ENCODE results near the gene COL20A1.
"Not testable (repeated sequence)": the region's sequence is repeated elsewhere in the genome, so short reads cannot be mapped to it uniquely, and the experiment has no call there.

Gene COL20A1

DNA sequence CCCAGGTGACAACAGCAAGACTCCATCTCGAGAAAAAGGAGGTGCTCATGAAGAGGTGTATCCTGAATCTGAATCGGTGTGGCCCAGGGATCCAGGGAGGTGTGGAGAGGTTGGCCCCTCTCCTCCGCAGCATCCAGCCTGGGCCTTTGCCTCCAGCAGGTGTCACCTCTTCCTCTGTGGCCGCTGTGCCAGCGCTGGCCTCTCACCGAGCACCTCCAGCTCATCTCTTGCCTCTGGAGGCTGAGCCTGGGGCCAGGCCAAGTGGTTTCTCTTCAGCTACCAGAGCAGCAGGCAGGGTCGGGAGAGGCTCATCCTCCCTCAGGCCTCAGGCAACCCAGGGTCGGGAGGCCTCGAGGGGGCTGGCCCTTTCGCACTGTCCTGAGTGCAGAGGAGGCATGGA is 1.2 kb upstream of the COL20A1 start:
- no peak for DNase-seq

DNA sequence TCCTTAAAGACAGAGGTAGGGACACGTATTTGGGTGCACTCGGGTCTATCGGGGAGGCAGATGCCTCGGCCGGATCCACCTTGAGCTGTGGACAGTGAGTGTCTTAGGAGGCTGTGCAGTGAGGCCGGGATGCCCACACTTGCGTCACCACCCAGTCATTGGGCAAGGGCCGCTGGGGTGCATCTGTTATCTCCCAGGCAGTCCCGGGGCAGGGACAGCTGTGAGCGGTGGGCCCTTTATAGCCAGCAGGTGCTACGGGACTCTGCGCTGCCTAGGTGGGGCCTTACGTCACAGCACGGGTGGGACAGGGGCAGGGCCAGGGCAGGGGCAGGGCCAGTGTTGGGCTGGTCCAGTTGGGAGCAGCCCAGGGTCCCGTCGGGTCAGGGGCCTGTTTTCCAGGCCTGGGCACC is 689 bp upstream of the COL20A1 start:
- no peak for DNase-seq

GRCh38 chr20:63293456-63293855 is 470 bp downstream of the COL20A1 start:
- no peak for DNase-seq

DNA sequence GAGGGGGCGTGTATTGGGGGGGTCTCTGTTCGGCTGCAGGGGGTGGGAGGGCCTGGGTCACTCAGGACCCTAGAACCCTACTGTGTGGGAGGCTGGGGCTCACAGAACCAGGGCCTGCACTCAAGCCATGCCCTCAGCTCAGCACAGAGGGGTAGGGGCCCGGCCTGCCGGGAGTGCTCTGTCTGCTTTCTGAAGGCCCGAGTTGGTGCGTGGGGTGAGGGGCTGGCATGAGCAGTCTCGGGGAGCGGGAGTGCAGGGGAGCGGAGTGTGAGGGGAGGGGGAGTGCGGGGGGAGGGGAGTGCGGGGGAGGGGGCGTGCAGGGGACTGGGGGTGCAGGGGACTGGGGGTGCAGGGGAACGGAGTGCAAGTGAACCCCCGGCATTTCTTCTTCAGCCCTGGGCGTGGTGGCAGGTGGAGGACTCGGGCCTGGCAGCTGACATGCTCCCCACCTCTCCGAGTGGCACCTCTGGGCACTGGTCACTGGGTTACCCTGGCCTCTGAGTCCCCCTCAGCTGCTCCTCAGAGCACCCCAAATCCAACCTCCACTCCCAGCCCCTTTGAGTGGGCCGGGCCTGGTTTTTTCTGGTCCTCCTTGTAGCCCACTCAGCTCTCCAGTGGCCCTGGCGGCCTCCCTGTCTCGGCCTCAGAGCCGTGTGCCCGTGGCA is 1.0 kb downstream of the COL20A1 start:
- no peak for DNase-seq

- no peak for DNase-seq
Observed at GRCh38 chr20:63294536-63294900, 1.5 kb downstream of the COL20A1 start.

- no peak for DNase-seq
Observed at GRCh38 chr20:63295018-63295417, 2.0 kb downstream of the COL20A1 start.

DNA sequence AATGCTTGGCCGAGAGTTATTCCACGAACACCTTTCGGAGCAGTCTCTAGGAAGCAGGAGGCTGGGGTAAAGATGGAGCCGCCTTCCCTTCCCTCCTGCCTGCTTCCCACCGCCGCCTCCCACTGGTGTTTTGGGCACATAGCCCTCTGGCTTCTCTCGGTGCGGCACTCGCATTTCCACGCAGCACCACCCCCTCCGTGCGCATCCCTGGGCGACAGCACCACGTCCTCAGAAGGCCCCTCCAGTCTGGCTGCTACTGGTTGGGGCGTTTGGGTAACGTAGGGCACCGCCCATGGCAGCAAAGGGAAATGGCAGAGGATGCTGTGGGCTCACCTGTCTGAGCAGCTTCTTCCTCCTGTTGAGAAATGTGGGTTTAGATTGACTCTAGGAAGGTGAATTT is 2.4 kb downstream of the COL20A1 start:
- DNase-seq, result no peak

DNA sequence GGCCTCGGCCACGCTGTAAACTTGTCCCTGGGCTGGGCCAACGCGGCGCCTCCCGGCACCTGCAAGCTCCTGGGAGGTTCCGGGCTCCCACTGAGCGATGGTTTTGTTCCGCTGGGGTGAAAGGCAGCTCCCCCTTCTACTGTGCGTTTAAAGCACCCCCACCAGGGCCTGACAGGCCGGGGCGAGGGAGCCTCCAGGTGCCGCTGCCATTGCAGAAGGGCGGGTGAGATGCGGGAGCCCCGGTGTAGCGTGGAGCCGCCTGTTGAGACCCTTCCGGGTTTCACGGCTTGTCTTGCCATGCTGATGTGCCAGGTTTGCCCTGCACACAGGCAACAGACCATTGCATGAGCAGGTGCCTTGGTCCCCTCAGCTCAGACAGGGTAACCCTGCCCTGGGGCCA is 2.9 kb downstream of the COL20A1 start:
- DNase-seq, result no peak

DNA sequence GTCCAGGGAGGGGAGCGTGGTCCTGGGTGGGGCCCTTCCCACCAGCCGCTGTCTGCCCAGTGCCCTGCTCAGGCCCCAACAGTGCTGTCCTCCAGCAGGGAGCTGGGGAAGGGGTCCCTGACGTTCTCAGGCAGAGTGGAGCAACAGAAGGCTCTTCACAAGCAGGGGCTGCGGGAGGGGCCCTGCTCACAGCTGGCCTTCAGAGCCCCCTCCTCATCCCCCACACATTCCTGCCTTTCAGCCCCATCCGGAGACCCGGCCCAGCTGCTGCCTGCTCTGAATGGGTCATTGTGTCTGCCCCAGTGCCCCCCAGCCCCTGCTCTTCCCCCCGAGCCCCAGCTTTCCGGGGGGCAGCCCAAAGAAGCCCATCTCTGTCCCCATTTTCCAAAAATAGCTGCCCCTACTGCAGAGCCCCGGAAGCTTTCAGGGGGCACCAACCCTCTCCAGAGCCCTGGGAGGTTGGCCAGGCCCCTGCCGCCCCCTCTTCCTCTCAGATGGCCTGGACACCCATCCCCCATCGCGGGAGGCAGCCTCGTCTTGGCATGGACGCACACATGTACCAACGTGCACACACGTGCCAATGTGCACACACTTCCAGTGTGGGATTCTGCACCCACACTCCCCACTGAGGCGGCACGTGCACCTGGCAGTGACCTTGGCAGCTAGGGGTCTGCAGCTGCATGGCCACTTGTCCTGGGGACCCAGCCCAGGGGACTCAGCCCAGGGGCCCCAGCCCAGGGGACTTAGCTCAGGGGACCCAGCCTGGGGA is 3.7 kb downstream of the COL20A1 start:
- no peak for DNase-seq

- no peak for DNase-seq
Observed at GRCh38 chr20:63297371-63297781, 4.4 kb downstream of the COL20A1 start.

DNA sequence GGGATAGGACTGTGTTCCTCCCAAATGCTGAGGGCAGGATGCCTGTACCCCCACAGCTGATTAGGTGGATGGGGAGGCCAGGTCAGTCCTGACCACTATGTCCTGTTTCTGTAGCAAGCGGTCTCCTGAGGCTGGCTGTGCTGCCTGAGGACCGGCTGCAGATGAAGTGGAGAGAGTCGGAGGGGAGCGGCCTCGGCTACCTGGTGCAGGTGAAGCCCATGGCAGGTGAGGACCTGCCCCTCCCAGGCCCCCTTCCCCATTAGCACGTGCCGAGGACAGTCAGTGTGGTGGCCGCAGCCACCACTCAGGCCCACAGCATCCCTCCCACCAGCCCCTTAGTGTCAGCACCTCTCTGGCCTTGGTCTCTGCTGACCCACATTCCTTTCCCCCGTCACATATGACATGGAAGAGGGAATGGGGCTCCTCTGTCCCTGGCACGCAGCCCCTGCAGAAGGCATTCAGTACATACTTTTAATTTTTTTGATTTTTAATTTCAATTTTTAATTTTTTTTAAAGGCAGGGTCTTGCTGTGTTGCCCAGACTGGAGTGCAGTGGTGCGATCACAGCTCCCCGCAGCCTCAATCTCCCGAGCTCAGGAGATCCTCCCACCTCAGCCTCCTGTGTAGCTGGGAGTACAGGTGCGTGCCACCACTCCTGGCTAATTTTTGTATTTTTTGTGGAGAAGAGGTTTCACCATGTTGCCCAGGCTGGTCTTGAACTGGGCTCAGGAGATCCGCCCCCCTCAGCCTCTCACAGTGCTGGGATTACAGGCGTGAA is 5.0 kb downstream of the COL20A1 start:
- no peak for DNase-seq

DNA sequence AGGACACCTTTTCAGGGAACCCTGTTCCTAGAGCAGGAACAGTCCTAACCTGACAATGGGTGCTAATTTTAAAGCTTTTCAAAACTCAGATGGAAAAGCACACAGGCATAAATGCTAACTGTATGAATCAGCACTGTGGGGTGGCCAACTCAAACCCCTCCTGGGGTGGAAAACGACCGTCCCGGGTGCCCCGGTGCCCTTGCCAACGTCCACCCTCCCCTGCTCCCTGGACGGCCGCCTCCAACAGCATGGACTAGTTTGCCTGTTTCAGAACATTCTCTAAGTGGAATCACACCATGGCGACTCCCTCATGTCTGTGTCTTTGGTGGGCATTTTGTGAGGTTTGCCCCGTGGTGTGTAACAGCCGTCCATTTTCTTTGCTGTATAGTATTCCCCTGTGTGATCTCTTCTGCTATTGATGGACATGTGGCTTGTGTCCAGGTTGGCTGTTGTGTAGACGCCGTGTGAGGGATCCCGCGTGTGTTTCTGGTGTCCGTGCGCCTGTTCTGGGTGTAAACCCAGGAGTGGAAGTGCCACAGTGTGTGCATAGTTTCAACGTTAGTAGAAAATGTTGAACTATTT is 5.8 kb downstream of the COL20A1 start:
- DNase-seq, result no peak

GRCh38 chr20:63301671-63302070 is 8.7 kb downstream of the COL20A1 start:
- no peak for DNase-seq

- no peak for DNase-seq
Observed at GRCh38 chr20:63303095-63303666, 10.2 kb downstream of the COL20A1 start.

DNA sequence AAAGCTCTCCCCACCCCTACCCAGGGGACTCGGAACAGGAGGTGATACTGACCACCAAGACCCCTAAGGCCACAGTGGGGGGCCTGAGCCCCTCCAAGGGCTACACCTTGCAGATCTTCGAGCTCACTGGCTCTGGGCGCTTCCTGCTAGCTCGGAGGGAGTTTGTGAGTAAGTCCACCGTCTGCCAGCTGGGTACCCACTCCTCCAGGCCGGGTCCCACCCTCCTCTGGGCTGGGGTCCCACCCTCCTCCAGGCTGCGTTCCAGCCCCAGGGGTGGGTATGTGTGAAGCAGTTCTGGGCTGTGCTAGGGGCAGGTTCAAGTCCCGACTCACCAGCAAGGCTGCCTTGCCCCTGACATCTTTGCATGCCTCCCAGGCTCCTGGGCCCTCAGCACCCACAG is 12.4 kb downstream of the COL20A1 start:
- DNase-seq, result no peak

DNA sequence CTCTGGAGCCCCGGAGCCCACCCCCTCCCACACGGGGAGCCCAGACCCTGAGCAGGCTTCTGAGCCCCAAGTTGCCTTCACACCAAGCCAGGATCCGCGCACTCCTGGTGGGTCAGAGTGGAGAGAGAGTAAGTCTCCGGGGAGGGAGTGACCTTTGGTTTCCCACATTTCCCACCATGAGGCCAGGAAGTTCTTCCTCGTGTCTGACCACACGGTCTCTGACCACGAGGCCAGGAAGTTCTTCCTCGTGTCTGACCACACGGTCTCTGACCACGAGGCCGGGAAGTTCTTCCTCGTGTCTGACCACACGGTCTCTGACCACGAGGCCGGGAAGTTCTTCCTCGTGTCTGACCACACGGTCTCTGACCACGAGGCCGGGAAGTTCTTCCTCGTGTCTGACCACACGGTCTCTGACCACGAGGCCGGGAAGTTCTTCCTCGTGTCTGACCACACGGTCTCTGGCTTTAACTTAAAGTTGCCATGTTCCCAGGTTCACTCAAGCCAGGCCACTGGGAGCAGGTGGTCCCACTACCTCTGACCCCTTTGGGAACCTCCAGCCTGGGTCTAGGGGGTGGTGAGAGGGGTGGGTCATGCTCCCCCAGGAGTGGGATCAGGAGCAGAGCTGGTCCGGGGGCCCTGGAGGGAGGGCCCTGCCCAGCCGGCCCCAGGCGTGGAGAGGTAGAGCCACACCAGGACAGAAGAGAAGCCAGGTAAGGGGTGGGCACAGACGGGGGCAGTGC is 13.1 kb downstream of the COL20A1 start:
- DNase-seq, result not testable (repeated sequence)

DNA sequence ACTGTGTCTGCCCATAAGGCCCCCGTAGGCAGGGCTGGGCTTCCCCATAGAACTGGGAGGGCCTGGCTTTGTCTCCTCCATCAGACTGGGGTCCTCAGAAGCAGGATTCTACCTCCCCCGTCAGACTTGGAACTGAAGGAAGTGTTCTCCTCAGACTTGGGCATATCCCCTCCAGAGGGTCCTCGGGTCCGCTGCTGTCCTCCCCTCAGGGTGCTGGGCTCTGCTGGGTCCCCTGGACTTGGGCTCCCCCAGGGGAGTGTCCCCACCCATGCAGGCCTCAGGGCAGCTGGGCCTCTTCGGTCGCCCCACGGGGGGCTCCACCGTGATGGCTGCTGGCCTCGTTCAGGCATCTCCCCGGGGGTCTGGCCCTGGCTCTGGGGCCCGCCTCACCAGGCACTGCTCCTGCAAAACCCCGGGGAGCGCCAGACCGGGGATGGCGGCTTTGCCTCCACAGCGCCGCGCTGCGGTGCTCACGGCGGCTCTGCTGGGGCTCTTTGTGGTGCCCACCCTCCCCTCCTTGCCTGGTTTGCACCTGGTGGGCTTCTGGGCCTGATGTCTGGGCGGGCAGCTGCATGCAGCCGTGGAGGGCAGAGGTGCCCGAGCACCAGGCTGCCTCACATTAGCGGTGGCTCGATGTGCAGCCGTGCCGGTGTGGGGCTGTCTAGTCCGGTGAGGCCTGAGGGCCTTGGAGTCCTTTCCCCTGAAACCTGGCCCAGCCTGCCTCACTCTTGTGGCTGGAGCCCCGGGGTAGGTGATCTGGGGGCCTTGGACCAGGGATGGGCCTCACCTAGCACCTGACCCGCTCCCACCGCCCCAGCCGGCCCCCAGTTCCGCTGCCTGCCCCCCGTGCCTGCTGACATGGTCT is 13.9 kb downstream of the COL20A1 start:
- DNase-seq, result no peak

DNA sequence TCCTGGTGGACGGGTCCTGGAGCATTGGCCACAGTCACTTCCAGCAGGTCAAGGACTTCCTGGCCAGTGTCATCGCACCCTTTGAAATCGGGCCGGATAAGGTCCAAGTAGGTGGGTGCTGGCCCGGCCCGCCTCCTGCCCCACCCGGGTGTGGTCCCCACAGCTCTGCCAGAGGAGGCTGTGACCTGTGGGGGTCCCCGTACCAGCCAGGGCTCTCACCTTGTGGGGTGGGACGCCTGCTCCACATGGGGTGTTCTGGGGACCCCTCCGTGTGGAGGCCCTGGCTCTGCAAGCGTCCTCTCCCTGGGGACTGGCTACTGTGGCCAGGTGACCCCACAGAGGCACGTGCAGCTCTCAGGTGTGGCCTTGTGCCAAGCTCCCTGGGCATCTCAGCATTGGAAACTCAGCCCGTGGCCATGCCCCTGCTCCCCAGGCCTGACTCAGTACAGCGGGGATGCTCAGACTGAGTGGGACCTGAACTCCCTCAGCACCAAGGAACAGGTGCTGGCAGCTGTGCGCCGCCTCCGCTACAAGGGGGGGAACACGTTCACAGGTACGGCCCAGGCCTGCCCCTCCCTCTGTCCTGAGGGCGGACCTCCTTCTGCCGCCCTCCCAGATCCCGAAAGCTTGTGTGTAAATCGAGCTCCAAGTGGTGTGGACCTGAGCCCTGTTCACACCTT is 14.7 kb downstream of the COL20A1 start:
- DNase-seq, result no peak

- no peak for DNase-seq
Observed at GRCh38 chr20:63308218-63308911, 15.4 kb downstream of the COL20A1 start.
